GM18951 (cell line): ENCODE results near the gene ZDHHC4.

ENCODE experiments used
- POLR2A ChIP-seq: IDR thresholded peaks from 4 replicates; pipeline ENCODE4 v1.6.1; 2011; ENCODE audit warnings: mild to moderate bottlenecking; ENCODE audit not compliant: insufficient read length, insufficient read depth; ENCODE audit errors: extremely low read depth
- in situ Hi-C: fragments of 300-500 bp; cut with MboI; formaldehyde crosslinking; loops from one replicate; pipeline ENCODE4 v1.12.0; 2022; ENCODE audit warnings: low sequenced_read_pairs, mixed read lengths, inconsistent platforms; ENCODE audit not compliant: unreplicated experiment

ZDHHC4 gene

DNA sequence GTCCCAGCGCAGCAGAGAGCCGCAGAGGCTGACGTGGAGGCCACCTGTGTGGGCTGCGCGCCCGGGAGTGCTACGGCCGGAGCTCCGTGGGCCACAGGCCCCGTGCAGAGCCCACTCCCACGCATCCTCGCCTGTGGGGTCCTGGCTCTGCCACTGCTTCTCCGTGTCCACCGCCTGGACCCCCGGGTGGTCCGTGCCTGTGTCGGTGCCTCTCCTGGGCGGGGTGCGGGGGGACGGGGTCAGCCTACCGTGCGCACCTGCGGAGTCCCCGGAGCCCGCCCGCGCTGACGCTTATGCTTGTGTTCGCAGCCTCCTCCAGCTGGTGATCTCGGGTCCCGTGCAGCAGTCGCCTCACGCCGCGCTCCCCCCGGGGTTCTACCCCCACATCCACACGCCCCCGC, 30.4 kb downstream of the ZDHHC4 start:
- in situ Hi-C loops = no loop called here
- no peak for TF ChIP-seq POLR2A

DNA sequence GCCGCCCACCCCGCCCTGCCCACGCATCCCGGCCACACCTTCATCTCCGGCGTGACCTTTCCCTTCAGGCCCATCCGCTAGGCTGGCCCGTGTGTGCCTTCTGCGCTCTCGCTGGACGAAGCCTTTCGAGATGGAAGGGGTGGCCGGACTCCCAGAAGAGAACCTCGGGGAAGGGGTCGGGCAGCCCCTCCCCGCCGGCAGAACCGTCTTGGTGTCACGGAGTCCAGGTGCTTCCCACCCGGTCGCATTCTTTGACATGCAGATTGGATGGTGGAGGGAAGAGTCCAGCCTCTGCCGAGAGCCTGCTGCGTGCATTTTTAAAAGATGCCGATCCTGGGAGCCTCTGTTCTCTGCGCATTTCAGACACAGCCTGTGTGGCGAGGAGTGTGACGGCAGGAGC, 30.8 kb downstream of the ZDHHC4 start:
- TF ChIP-seq POLR2A = no peak
- in situ Hi-C loops = no loop called here

DNA sequence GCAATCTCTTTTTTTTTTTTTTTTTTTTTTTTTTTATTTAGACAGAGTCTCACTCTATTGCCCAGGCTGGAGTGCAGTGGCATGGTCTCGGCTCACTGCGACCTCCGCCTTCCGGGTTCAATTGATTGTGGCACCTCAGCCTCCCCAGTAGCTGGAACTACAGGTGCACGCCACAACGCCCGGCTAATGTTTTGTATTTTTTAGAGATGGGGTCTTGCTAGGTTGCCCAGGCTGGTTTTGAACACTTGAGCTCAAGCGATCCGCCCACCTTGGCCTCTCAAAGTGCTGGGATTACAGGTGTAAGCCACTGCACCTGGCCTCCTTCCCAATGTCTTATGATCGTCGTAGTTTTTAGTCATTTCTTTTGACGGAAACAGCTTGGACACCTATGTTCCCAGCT, 31.5 kb downstream of the ZDHHC4 start:
- TF ChIP-seq POLR2A = no peak
- in situ Hi-C loops = no loop called here

- in situ Hi-C loops = no loop called here
- no peak for TF ChIP-seq POLR2A
Observed at GRCh38 chr7:6612819-6613218, 35.6 kb downstream of the ZDHHC4 start.

- no peak for TF ChIP-seq POLR2A
- in situ Hi-C loops = no loop called here
Observed at GRCh38 chr7:6613706-6614105, 36.5 kb downstream of the ZDHHC4 start.

- TF ChIP-seq POLR2A = no peak
- in situ Hi-C loops = no loop called here
Observed at GRCh38 chr7:6614953-6615722, 37.9 kb downstream of the ZDHHC4 start, which contains the start of gene ZNF853. TSS of gene ZNF853 (plus strand) at chr7:6615610. CDS start at chr7:6616175, 565 bp downstream.

- TF ChIP-seq POLR2A = no peak
- in situ Hi-C loops = no loop called here
Observed at GRCh38 chr7:6615723-6616555, 38.7 kb downstream of the ZDHHC4 start.

GRCh38 chr7:6616854-6617643, 39.8 kb downstream of the ZDHHC4 start:
- TF ChIP-seq POLR2A = no peak
- in situ Hi-C loops = no loop called here

DNA sequence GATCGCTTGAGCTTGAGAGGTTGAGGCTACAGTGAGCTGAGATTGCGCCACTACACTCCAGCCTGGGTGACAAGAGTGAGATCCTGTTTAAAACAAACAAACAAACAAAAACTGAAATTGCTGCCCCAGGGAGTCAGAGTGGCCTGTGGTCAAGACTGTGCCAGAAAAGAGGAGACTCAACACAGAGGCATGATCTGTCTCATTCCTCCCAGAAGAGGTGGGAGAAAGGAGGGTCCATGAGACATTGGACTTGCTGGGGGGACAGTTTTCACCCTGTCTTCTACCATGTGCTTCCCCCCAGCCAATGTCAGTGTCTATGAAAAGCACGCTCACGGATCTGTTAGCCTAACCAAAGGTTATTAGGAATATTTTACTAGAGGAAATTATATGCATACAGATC, 41.4 kb downstream of the ZDHHC4 start:
- no peak for TF ChIP-seq POLR2A
- in situ Hi-C loops = no loop called here

GRCh38 chr7:6619961-6620360, 42.7 kb downstream of the ZDHHC4 start:
- no peak for TF ChIP-seq POLR2A
- in situ Hi-C loops = no loop called here

GRCh38 chr7:6621195-6622133, 44.2 kb downstream of the ZDHHC4 start:
- TF ChIP-seq POLR2A = no peak

GRCh38 chr7:6622134-6622710, 45.0 kb downstream of the ZDHHC4 start:
- no peak for TF ChIP-seq POLR2A
- in situ Hi-C loops = no loop called here

More at GRCh38 chr7:6621195-6622133, 44.2 kb downstream of the ZDHHC4 start:
- in situ Hi-C loops = no loop called here
